CD14-positive monocyte (primary cell): ENCODE results near the gene TCOF1. TPM values are rescaled to one million over a fixed set of nuclear protein-coding genes. Genes with fewer than 3 reads are reported as not detected.

Experiments
- DNase-seq, 3 donors: peaks; one replicate each; pipeline ENCODE4 v3.0.0-alpha.2; 2011 to 2022
- H2AFZ ChIP-seq: 2 replicates; pipeline ENCODE4 v1.6.0; 2012; ENCODE audit warnings: mild to moderate bottlenecking, low read depth, low read length, inconsistent platforms; ENCODE audit not compliant: insufficient read depth, poor library complexity, severe bottlenecking
- H3K27ac ChIP-seq, 2 donors: 1 replicate in 1 of 2; 2 replicates in 1 of 2; pipeline ENCODE4 v1.5.1; 2012 to 2013; ENCODE audit warnings: low read length in 2 of 2, control low read depth in 1 of 2, inconsistent platforms in 1 of 2, low read depth in 1 of 2, mild to moderate bottlenecking in 1 of 2
- H3K27me3 ChIP-seq, 2 donors: one replicate each; pipeline versions ENCODE4 v1.6.0 to v1.6.1; 2011 to 2013; ENCODE audit warnings: low read length in 2 of 2; ENCODE audit not compliant: control insufficient read depth in 2 of 2, insufficient read depth in 2 of 2
- H3K36me3 ChIP-seq, 2 donors: replicated peaks in 1 of 2; 1 replicate in 1 of 2; 2 replicates in 1 of 2; pipeline versions ENCODE4 v1.5.1 to v1.6.1; 2012 to 2013; ENCODE audit warnings: low read length in 2 of 2, control low read depth in 1 of 2, inconsistent platforms in 1 of 2, mild to moderate bottlenecking in 1 of 2; ENCODE audit not compliant: insufficient read depth in 2 of 2, control insufficient read depth in 1 of 2
- H3K4me1 ChIP-seq, 2 donors: 1 replicate in 1 of 2; 2 replicates in 1 of 2; pipeline versions ENCODE4 v1.5.1 to v1.6.1; 2012 to 2013; ENCODE audit warnings: low read length in 2 of 2, control low read depth in 1 of 2, inconsistent platforms in 1 of 2, mild to moderate bottlenecking in 1 of 2, moderate library complexity in 1 of 2; ENCODE audit not compliant: insufficient read depth in 2 of 2, control insufficient read depth in 1 of 2
- H3K4me2 ChIP-seq: replicated peaks from 2 replicates; pipeline ENCODE3; 2012; ENCODE audit warnings: low read length, moderate library complexity, mild to moderate bottlenecking; ENCODE audit not compliant: poor library complexity, severe bottlenecking; ENCODE audit errors: extremely low read depth
- H3K4me3 ChIP-seq, 3 experiments: fragments of 200-600 bp in 1 of 3; sonication (generic) in 1 of 3; replicated peaks in 1 of 3; 1 replicate in 2 of 3; 2 replicates in 1 of 3; pipeline ENCODE4 v1.5.1; 2011 to 2013; ENCODE audit warnings: low read length in 3 of 3, mild to moderate bottlenecking in 3 of 3, control low read depth in 2 of 3, low read depth in 2 of 3, inconsistent platforms in 1 of 3, moderate library complexity in 1 of 3
- H3K79me2 ChIP-seq: 2 replicates; pipeline ENCODE4 v1.6.0; 2012; ENCODE audit warnings: mild to moderate bottlenecking, control low read depth, inconsistent platforms, low read length, moderate library complexity; ENCODE audit not compliant: insufficient read depth
- H3K9ac ChIP-seq: 2 replicates; pipeline ENCODE4 v1.6.0; 2017; ENCODE audit warnings: low read length, mild to moderate bottlenecking; ENCODE audit not compliant: insufficient read depth, poor library complexity, severe bottlenecking
- H3K9me3 ChIP-seq, 2 donors: replicated peaks in 1 of 2; 1 replicate in 1 of 2; 2 replicates in 1 of 2; pipeline versions ENCODE4 v1.5.1 to v1.6.1; 2012 to 2013; ENCODE audit warnings: low read length in 2 of 2, control low read depth in 1 of 2; ENCODE audit not compliant: control insufficient read depth in 1 of 2, insufficient read depth in 1 of 2
- H4K20me1 ChIP-seq: 2 replicates; pipeline ENCODE4 v1.6.0; 2012; ENCODE audit warnings: mild to moderate bottlenecking, low read length, control low read depth, moderate library complexity; ENCODE audit not compliant: insufficient read depth
- H3K27ac Mint-ChIP-seq, 7 donors: one replicate each; pipeline ENCODE4 v1.8.0; 2020; ENCODE audit warnings: mild to moderate bottlenecking in 7 of 7, mixed read lengths in 7 of 7, moderate library complexity in 6 of 7, inconsistent platforms in 2 of 7
- H3K27me3 Mint-ChIP-seq, 3 donors: one replicate each; pipeline ENCODE4 v1.8.0; 2021 to 2022; ENCODE audit warnings: low read depth in 3 of 3, mild to moderate bottlenecking in 3 of 3, mixed read lengths in 3 of 3, moderate library complexity in 3 of 3, inconsistent platforms in 1 of 3
- H3K36me3 Mint-ChIP-seq, 2 donors: one replicate each; pipeline ENCODE4 v1.8.0; 2020; ENCODE audit warnings: mixed read lengths in 2 of 2, inconsistent platforms in 1 of 2, mild to moderate bottlenecking in 1 of 2
- H3K4me1 Mint-ChIP-seq: one replicate; pipeline ENCODE4 v1.8.0; 2020; ENCODE audit warnings: mild to moderate bottlenecking, mixed read lengths
- H3K4me3 Mint-ChIP-seq, 2 donors: one replicate each; pipeline ENCODE4 v1.8.0; 2020; ENCODE audit warnings: mild to moderate bottlenecking in 2 of 2, mixed read lengths in 2 of 2, moderate library complexity in 1 of 2
- H3K9me3 Mint-ChIP-seq, 7 donors: one replicate each; pipeline ENCODE4 v1.8.0; 2020 to 2022; ENCODE audit warnings: mixed read lengths in 7 of 7, mild to moderate bottlenecking in 6 of 7, moderate library complexity in 6 of 7, inconsistent platforms in 2 of 7
- CTCF ChIP-seq: fragments of 200-600 bp; IDR thresholded peaks from one replicate; pipeline ENCODE4 v1.8.0; 2022; ENCODE audit warnings: antibody characterized with exemption, mild to moderate bottlenecking
- WGBS: methylation state at CpG from one replicate; pipeline ENCODE4 v1.1.5; 2013; ENCODE audit warnings: missing lambda C conversion rate; ENCODE audit not compliant: insufficient coverage; 5-methylcytosine and 5-hydroxymethylcytosine counted together
- intact Hi-C, 2 donors: fragments of 100-400 bp; cut with micrococcal nuclease; formaldehyde crosslinking; loops; one replicate each; pipeline versions ENCODE4 v1.15.0 to v1.15.1; 2023
- polyA plus RNA-seq, 3 donors: library from polyadenylated mRNA; depleted of rRNA in 1 of 3; unstranded in 2 of 3; stranded (reverse) in 1 of 3; fragments of 300-500 nt in 2 of 3; fragments of >200 nt in 1 of 3; fragmentation: Illumina TruSeq in 2 of 3; gene quantifications; 1 replicate in 2 of 3; 2 replicates in 1 of 3; pipeline ENCODE4 v1.2.3, GENCODE V29; 2012 to 2021

Gene TCOF1
- polyA plus RNA-seq, 3 donors: 1.4 to 18.0 (median 2.3) TPM

GRCh38 chr5:150410524-150411244 lies 53.2 kb downstream of the TCOF1 start:
- Mint-ChIP-seq H3K27me3 (peaks cover 0 to 11% (median 1%) of the 10 kb centered on the region in 3 donors), H3K4me1 (peaks cover 50% of the 10 kb centered on the region), H3K36me3 (peaks cover 47 to 60% of the 10 kb centered on the region in 2 donors), H3K4me3 (peak overlapping the region; percentile 97 to 99), H3K9me3 (peaks cover 0 to 6% (median 0%) of the 10 kb centered on the region in 7 donors), H3K27ac (peak overlapping the region; percentile 98 to 100 (median 99))
- peaks cover 70% of the 10 kb centered on the region for H4K20me1 ChIP-seq
- H3K4me2 ChIP-seq: peak overlapping the region; percentile 82
- peak overlapping the region; percentile 98 to 99 for H3K27ac ChIP-seq
- peak overlapping the region; percentile 99 for H3K9ac ChIP-seq
- H3K36me3 ChIP-seq: peaks cover 42 to 56% of the 10 kb centered on the region in 2 donors
- H3K4me3 ChIP-seq: peak overlapping the region; percentile 98 to 100 (median 100)
- no peaks in the 10 kb centered on the region for H3K9me3 ChIP-seq
- 0% methylated on average over 2 of the region's 4 CpGs for WGBS
- peaks cover 71% of the 10 kb centered on the region for H3K79me2 ChIP-seq
- intact Hi-C loops: loop anchor here (5.0 kb wide), 2 partner anchors 37 to 67 kb away; partner anchors contain the start of gene RPS14 (in 2 of the 2)
- H2AFZ ChIP-seq: no peak overlapping the region
- peaks cover 44 to 63% of the 10 kb centered on the region in 2 donors for H3K4me1 ChIP-seq
- DNase-seq: peak; percentile 91 to 95 (median 95)
- no peak for TF ChIP-seq CTCF
- no peaks in the 10 kb centered on the region for H3K27me3 ChIP-seq

GRCh38 chr5:150411245-150411979 lies 53.9 kb downstream of the TCOF1 start:
- Histone ChIP-seq H3K9me3 (no peaks in the 10 kb centered on the region), H3K9ac (peak overlapping the region; percentile 99), H3K79me2 (peaks cover 64% of the 10 kb centered on the region), H3K36me3 (peaks cover 34 to 49% of the 10 kb centered on the region in 2 donors), H4K20me1 (peaks cover 62% of the 10 kb centered on the region), H2AFZ (no peak overlapping the region), H3K4me3 (peak overlapping the region; percentile 98 to 100 (median 100)), H3K27ac (peak overlapping the region; percentile 98 to 99), H3K4me2 (peak overlapping the region; percentile 82), H3K27me3 (no peaks in the 10 kb centered on the region), H3K4me1 (peaks cover 44 to 56% of the 10 kb centered on the region in 2 donors)
- WGBS: no CpG with 5 or more reads among the region's 5 CpGs
- TF ChIP-seq CTCF: no peak
- Mint-ChIP-seq H3K36me3 (peaks cover 40 to 53% of the 10 kb centered on the region in 2 donors), H3K27me3 (peaks cover 0 to 11% (median 1%) of the 10 kb centered on the region in 3 donors), H3K4me3 (peak overlapping the region; percentile 97 to 99), H3K4me1 (peaks cover 51% of the 10 kb centered on the region), H3K9me3 (peaks cover 0 to 6% (median 0%) of the 10 kb centered on the region in 7 donors), H3K27ac (peak overlapping the region; percentile 98 to 100 (median 99))
- intact Hi-C loops: loop anchor here (5.0 kb wide), 2 partner anchors 36 to 66 kb away; partner anchors contain the start of gene RPS14 (in 2 of the 2)
- DNase-seq: peak; percentile 68 to 84 (median 80)
